ENCODE measurements around the gene WASL.

DNA sequence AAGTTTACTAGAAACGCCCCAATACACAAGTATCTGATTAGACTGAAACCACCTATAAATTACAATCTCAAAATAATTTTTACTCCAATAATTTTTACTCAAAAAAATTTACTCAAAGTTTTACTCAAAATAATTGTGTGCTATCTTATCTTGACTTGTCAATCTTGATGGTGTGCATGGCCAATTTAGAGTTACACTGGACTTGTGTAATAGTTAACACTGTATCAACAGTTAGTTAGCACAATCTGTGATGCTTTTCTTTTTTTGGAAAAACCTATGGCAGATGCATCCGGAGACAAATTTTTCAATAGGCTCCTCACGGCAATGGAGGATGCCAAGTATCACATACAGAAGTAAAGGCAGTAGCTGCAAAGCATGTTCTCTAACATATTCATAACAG, 68.2 kb downstream of the WASL start:
- TF ChIP-seq, protein P1, sequence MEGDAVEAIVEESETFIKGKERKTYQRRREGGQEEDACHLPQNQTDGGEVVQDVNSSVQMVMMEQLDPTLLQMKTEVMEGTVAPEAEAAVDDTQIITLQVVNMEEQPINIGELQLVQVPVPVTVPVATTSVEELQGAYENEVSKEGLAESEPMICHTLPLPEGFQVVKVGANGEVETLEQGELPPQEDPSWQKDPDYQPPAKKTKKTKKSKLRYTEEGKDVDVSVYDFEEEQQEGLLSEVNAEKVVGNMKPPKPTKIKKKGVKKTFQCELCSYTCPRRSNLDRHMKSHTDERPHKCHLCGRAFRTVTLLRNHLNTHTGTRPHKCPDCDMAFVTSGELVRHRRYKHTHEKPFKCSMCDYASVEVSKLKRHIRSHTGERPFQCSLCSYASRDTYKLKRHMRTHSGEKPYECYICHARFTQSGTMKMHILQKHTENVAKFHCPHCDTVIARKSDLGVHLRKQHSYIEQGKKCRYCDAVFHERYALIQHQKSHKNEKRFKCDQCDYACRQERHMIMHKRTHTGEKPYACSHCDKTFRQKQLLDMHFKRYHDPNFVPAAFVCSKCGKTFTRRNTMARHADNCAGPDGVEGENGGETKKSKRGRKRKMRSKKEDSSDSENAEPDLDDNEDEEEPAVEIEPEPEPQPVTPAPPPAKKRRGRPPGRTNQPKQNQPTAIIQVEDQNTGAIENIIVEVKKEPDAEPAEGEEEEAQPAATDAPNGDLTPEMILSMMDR (IDR thresholded peaks at IDR 0.05), result no peak
- TF ChIP-seq POLR2A (IDR thresholded peaks at IDR 0.05) (no peak), POLR2AphosphoS5 (IDR thresholded peaks at IDR 0.05) (no peak), EP300 (IDR thresholded peaks at IDR 0.05) (no peak)
